HCT116 (cell line): ENCODE results near the gene IFT25. TPM values are rescaled to one million over a fixed set of nuclear protein-coding genes. Genes with fewer than 3 reads are reported as not detected.

Experiments
- ATAC-seq: fragments of 200-7000 bp; cut with Tn5 transposase; 2 replicates; pipeline ENCODE4 v1.9.1; 2020; ENCODE audit warnings: mild to moderate bottlenecking, moderate library complexity
- BruUV-seq: library from RNA; stranded (reverse); fragments of 400-500 nt; replicated peaks from 2 replicates; lab custom pipeline; 2021; lab: Mats Ljungman, UMichigan
- CTCF ChIA-PET: fragments of 300-600 bp; sonication (Branson Sonifier 250); formaldehyde crosslinking; loops from one replicate; lab custom pipeline; 2021; ENCODE audit warnings: antibody characterized with exemption; lab: Charles Lee
- POLR2A ChIA-PET: fragments of 300-600, 350-600 bp; sonication (Branson Sonifier 250); formaldehyde crosslinking; loops from one replicate; lab custom pipeline; 2021; ENCODE audit warnings: antibody characterized with exemption; lab: Charles Lee
- RAD21 ChIA-PET, 2 experiments: fragments of 300-600 bp; sonication (Branson Sonifier 250); formaldehyde crosslinking; loops; one replicate each; lab custom pipeline; 2023; ENCODE audit warnings: low total read pairs in 2 of 2; ENCODE audit not compliant: uncharacterized antibody in 2 of 2, unreplicated experiment in 2 of 2, low non-redundant PET in 1 of 2; lab: Charles Lee
- DNase-seq: peaks from one replicate; pipeline ENCODE4 v3.0.0-alpha.2; 2010; ENCODE audit warnings: low read depth, low spot score
- H2AFZ ChIP-seq: fragments of 200-600 bp; shearing (Covaris generic), sonication (generic); 2 replicates; pipeline ENCODE4 v1.6.1; 2017; ENCODE audit warnings: low read depth, mixed run types, mixed read lengths, antibody characterized with exemption, low read length; ENCODE audit not compliant: poor library complexity, severe bottlenecking
- H3K27ac ChIP-seq: 2 replicates; pipeline ENCODE4 v1.5.1; 2012; ENCODE audit warnings: low read depth, low read length
- H3K27me3 ChIP-seq: fragments of 200-600 bp; sonication (generic); 2 replicates; pipeline ENCODE4 v1.6.1; 2016; ENCODE audit warnings: mixed run types, low read length, mixed read lengths; ENCODE audit not compliant: insufficient read depth
- H3K36me3 ChIP-seq, 2 experiments: fragments of 200-500 bp in 1 of 2; fragments of 200-600 bp in 1 of 2; sonication (Bioruptor generic) in 1 of 2; sonication (generic) in 1 of 2; 2 replicates each; pipeline versions ENCODE4 v1.5.1 to v1.6.1; 2014 to 2016; ENCODE audit warnings: low read length in 2 of 2, inconsistent platforms in 1 of 2, mixed read lengths in 1 of 2, mixed run types in 1 of 2; ENCODE audit not compliant: insufficient read depth in 2 of 2, control insufficient read depth in 1 of 2
- H3K4me1 ChIP-seq, 2 experiments: fragments of 200-600 bp in 1 of 2; sonication (generic) in 1 of 2; 2 replicates each; pipeline versions ENCODE4 v1.5.1 to v1.6.1; 2012 to 2017; ENCODE audit warnings: low read length in 2 of 2, inconsistent platforms in 1 of 2, mild to moderate bottlenecking in 1 of 2, mixed read lengths in 1 of 2, mixed run types in 1 of 2, moderate library complexity in 1 of 2; ENCODE audit not compliant: insufficient read depth in 2 of 2, control insufficient read depth in 1 of 2
- H3K4me2 ChIP-seq: fragments of 200-600 bp; sonication (generic); 2 replicates; pipeline ENCODE4 v1.6.1; 2017; ENCODE audit warnings: mixed run types, low read length, mixed read lengths
- H3K4me3 ChIP-seq, 2 experiments: fragments of 200-600 bp in 1 of 2; sonication (generic) in 1 of 2; replicated peaks in 1 of 2; 2 replicates each; pipeline ENCODE4 v1.5.1; 2011 to 2016; ENCODE audit warnings: low read length in 2 of 2, control low read depth in 1 of 2, low read depth in 1 of 2, mild to moderate bottlenecking in 1 of 2, mixed read lengths in 1 of 2, mixed run types in 1 of 2
- H3K79me2 ChIP-seq: fragments of 200-600 bp; sonication (generic); 2 replicates; pipeline ENCODE4 v1.6.1; 2017; ENCODE audit warnings: mild to moderate bottlenecking, mixed run types, low read length, moderate library complexity, mixed read lengths; ENCODE audit not compliant: insufficient read depth
- H3K9ac ChIP-seq: fragments of 200-600 bp; sonication (generic); 2 replicates; pipeline ENCODE4 v1.6.1; 2016; ENCODE audit warnings: low read length, mixed read lengths
- H3K9me2 ChIP-seq: fragments of 200-600 bp; sonication (generic), shearing (Covaris generic); 2 replicates; pipeline ENCODE4 v1.6.1; 2017; ENCODE audit warnings: mixed run types, mild to moderate bottlenecking, moderate library complexity; ENCODE audit not compliant: insufficient read depth
- H3K9me3 ChIP-seq, 2 experiments: fragments of 200-500 bp in 1 of 2; fragments of 200-600 bp in 1 of 2; sonication (Bioruptor generic) in 1 of 2; sonication (generic) in 1 of 2; 2 replicates each; pipeline ENCODE4 v1.6.1; 2014 to 2017; ENCODE audit warnings: low read length in 2 of 2, mixed read lengths in 2 of 2, inconsistent platforms in 1 of 2, low read depth in 1 of 2, mild to moderate bottlenecking in 1 of 2, mixed run types in 1 of 2, moderate library complexity in 1 of 2; ENCODE audit not compliant: control insufficient read depth in 1 of 2, insufficient read depth in 1 of 2
- H4K20me1 ChIP-seq: fragments of 200-600 bp; sonication (generic), shearing (Covaris generic); 2 replicates; pipeline ENCODE4 v1.6.1; 2017; ENCODE audit warnings: mixed run types, mild to moderate bottlenecking, moderate library complexity; ENCODE audit not compliant: insufficient read depth
- ATF3 ChIP-seq: IDR thresholded peaks from 2 replicates; pipeline ENCODE4 v1.6.1; 2012
- CBX3 ChIP-seq: IDR thresholded peaks from 2 replicates; pipeline ENCODE4 v1.6.1; 2012; ENCODE audit warnings: low read depth
- CEBPB ChIP-seq: IDR thresholded peaks from 2 replicates; pipeline ENCODE4 v1.6.1; 2012; ENCODE audit warnings: low read depth
- CTCF ChIP-seq, 3 experiments: fragments of 200-600 bp in 1 of 3; sonication (generic) in 1 of 3; IDR thresholded peaks in 2 of 3; conservative IDR thresholded peaks in 1 of 3; 2 replicates each; pipeline ENCODE4 v1.5.1; 2012 to 2017; ENCODE audit warnings: low read depth in 2 of 3, low read length in 2 of 3, antibody characterized with exemption in 1 of 3, borderline replicate concordance in 1 of 3, control low read depth in 1 of 3, mild to moderate bottlenecking in 1 of 3, mixed read lengths in 1 of 3, mixed run types in 1 of 3, moderate library complexity in 1 of 3; ENCODE audit not compliant: insufficient read depth in 1 of 3
- EZH2 ChIP-seq: fragments of 200-600 bp; sonication (generic); IDR thresholded peaks from 2 replicates; pipeline ENCODE4 v1.6.1; 2017; ENCODE audit warnings: antibody characterized with exemption, mixed run types
- EZH2phosphoT487 ChIP-seq: fragments of 200-600 bp; IDR thresholded peaks from 2 replicates; pipeline ENCODE4 v1.6.1; 2018; ENCODE audit warnings: antibody characterized with exemption, borderline replicate concordance
- FOSL1 ChIP-seq: IDR thresholded peaks from 2 replicates; pipeline ENCODE4 v1.6.1; 2012; ENCODE audit warnings: low read depth
- JUND ChIP-seq: IDR thresholded peaks from 2 replicates; pipeline ENCODE4 v1.6.1; 2012
- RAD21 ChIP-seq: IDR thresholded peaks from 2 replicates; pipeline ENCODE4 v1.6.1; 2012; ENCODE audit warnings: low read depth, mild to moderate bottlenecking
- REST ChIP-seq: IDR thresholded peaks from 2 replicates; pipeline ENCODE4 v1.6.1; 2012; ENCODE audit warnings: low read depth
- SIN3A ChIP-seq: IDR thresholded peaks from 2 replicates; pipeline ENCODE4 v1.6.1; 2012; ENCODE audit warnings: low read depth
- SP1 ChIP-seq: IDR thresholded peaks from 2 replicates; pipeline ENCODE4 v1.6.1; 2012; ENCODE audit warnings: low read depth
- SRF ChIP-seq: IDR thresholded peaks from 2 replicates; pipeline ENCODE4 v1.6.1; 2012; ENCODE audit warnings: low read depth
- TCF7L2 ChIP-seq: IDR thresholded peaks from 2 replicates; pipeline ENCODE4 v1.7.0; 2011; ENCODE audit warnings: borderline replicate concordance, inconsistent platforms; ENCODE audit not compliant: insufficient read depth, insufficient read length; ENCODE audit errors: extremely low read depth
- YY1 ChIP-seq: IDR thresholded peaks from 2 replicates; pipeline ENCODE4 v1.6.1; 2011; ENCODE audit warnings: low read length, low read depth, moderate library complexity, mild to moderate bottlenecking; ENCODE audit not compliant: insufficient replicate concordance; ENCODE audit errors: extremely low read depth
- ZBTB33 ChIP-seq: IDR thresholded peaks from 2 replicates; pipeline ENCODE4 v1.6.1; 2011; ENCODE audit warnings: mild to moderate bottlenecking, low read length, moderate library complexity; ENCODE audit not compliant: insufficient replicate concordance; ENCODE audit errors: extremely low read depth
- ZFX ChIP-seq: fragments of 450-650 bp; IDR thresholded peaks from 2 replicates; pipeline ENCODE4 v1.6.1; 2017
- ZNF274 ChIP-seq: fragments of 200-500 bp; sonication (Bioruptor generic); IDR thresholded peaks from 2 replicates; pipeline ENCODE4 v1.6.1; 2014; ENCODE audit warnings: mild to moderate bottlenecking, low read depth, low read length, inconsistent platforms
- intact Hi-C: fragments of 100-400 bp; cut with micrococcal nuclease; formaldehyde crosslinking; loops from 2 replicates; pipeline ENCODE4 v1.10.0; 2022
- total RNA-seq: library from RNA; stranded (reverse); gene quantifications from one replicate; pipeline ENCODE4 v1.2.1, GENCODE V29; 2021; ENCODE audit not compliant: unreplicated experiment

Gene IFT25
- total RNA-seq, 1 experiment from 2014 or later: 45.1 TPM

GRCh38 chr1:53975861-53976260 is 30.4 kb upstream of the IFT25 start:
- H2AFZ ChIP-seq: no peak overlapping the region
- ATAC-seq (no peak), DNase-seq (no peak)
- no peaks in the 10 kb centered on the region for H3K27me3 ChIP-seq
- CTCF ChIA-PET: no interaction called here
- H3K36me3 ChIP-seq: no peaks in the 10 kb centered on the region
- H3K27ac ChIP-seq: no peak overlapping the region
- no peaks in the 10 kb centered on the region for H4K20me1 ChIP-seq
- POLR2A ChIA-PET: no interaction called here
- no peak for TF ChIP-seq ZFX
- TF ChIP-seq JUND: no peak
- no peak for TF ChIP-seq CEBPB
- no peak for TF ChIP-seq CBX3
- no peak for TF ChIP-seq FOSL1
- TF ChIP-seq CTCF (IDR thresholded peaks at IDR 0.05 in 2 of 3, conservative IDR thresholded peaks at IDR 0.05 in 1 of 3; ENCODE audit: borderline replicate concordance in 1 of 3, insufficient read depth in 1 of 3, low read depth in 2 of 3, low read length in 2 of 3): no peak
- no peak for TF ChIP-seq YY1
- no peak for TF ChIP-seq EZH2phosphoT487
- no peak for TF ChIP-seq SRF
- no peak for TF ChIP-seq REST
- TF ChIP-seq TCF7L2: no peak
- TF ChIP-seq SIN3A: no peak
- no peak for TF ChIP-seq EZH2
- no peak for TF ChIP-seq RAD21
- TF ChIP-seq ZBTB33: no peak
- TF ChIP-seq ZNF274: no peak
- no peak for TF ChIP-seq ATF3
- TF ChIP-seq SP1: no peak
- BruUV-seq: no TSS peak
- no peaks in the 10 kb centered on the region for H3K4me1 ChIP-seq
- RAD21 ChIA-PET: no interaction called here
- H3K9me3 ChIP-seq: no peaks in the 10 kb centered on the region
- no peak overlapping the region for H3K9ac ChIP-seq
- H3K9me2 ChIP-seq: no peaks in the 10 kb centered on the region
- H3K4me2 ChIP-seq: no peak overlapping the region
- no peaks in the 10 kb centered on the region for H3K79me2 ChIP-seq
- intact Hi-C loops: no loop called here
- no peak overlapping the region for H3K4me3 ChIP-seq
